HCT116 (cell line): Measurements from ENCODE around the gene CNPY1.

Experiments used
- FOSL1 ChIP-seq: IDR thresholded peaks from 2 replicates; pipeline ENCODE4 v1.6.1; 2012; ENCODE audit warnings: low read depth
- RAD21 ChIP-seq: IDR thresholded peaks from 2 replicates; pipeline ENCODE4 v1.6.1; 2012; ENCODE audit warnings: low read depth, mild to moderate bottlenecking
- SP1 ChIP-seq: IDR thresholded peaks from 2 replicates; pipeline ENCODE4 v1.6.1; 2012; ENCODE audit warnings: low read depth

DNA sequence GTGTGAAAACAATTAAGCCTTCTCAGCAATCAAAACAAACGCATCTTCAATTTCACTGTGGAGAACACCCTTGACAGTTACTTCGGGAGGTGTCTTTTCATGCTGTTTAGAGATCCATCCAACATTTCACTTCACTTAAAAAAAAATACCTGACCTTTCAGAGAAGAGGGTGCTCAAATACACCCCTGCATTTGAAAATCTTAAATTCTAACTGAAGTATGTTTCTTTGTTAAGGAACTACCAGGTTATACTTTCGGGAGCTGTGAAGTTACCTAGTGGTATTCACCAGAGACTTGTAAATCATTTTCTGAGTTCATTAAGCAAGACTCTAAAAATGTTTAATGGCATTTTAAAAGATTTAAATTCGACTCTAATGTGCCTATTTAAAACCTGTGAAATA, 38.8 kb downstream of the CNPY1 start:
- no peak for TF ChIP-seq SP1
- no peak for TF ChIP-seq RAD21
- no peak for TF ChIP-seq FOSL1
